AG08395 (cell line): ENCODE data around the gene FOXL2NB.

ENCODE experiments used
- DNase-seq: peaks from one replicate; pipeline ENCODE4 v3.0.0; 2012; ENCODE audit warnings: mixed read lengths, low spot score

Gene FOXL2NB

GRCh38 chr3:138933068-138933668 is 13.8 kb upstream of the FOXL2NB start:
- no peak for DNase-seq

- DNase-seq: no peak
These were observed 12.9 kb upstream of the FOXL2NB start for GRCh38 chr3:138933981-138934691.

- no peak for DNase-seq
These were observed 11.5 kb upstream of the FOXL2NB start for GRCh38 chr3:138935505-138935862.

- DNase-seq: peak; percentile 92
These were observed 10.9 kb upstream of the FOXL2NB start for GRCh38 chr3:138935863-138936740.

GRCh38 chr3:138936741-138937689 is 10.0 kb upstream of the FOXL2NB start:
- DNase-seq: no peak

GRCh38 chr3:138937690-138938055 is 9.3 kb upstream of the FOXL2NB start:
- DNase-seq: no peak

GRCh38 chr3:138938056-138938876 is 8.8 kb upstream of the FOXL2NB start:
- DNase-seq: no peak

GRCh38 chr3:138938877-138939560 is 8.0 kb upstream of the FOXL2NB start:
- no peak for DNase-seq

GRCh38 chr3:138939561-138940241 is 7.3 kb upstream of the FOXL2NB start:
- DNase-seq: no peak

GRCh38 chr3:138940446-138940845 is 6.6 kb upstream of the FOXL2NB start:
- no peak for DNase-seq

GRCh38 chr3:138941259-138941885 is 5.6 kb upstream of the FOXL2NB start:
- peak; percentile 44 for DNase-seq

GRCh38 chr3:138942271-138942670 is 4.7 kb upstream of the FOXL2NB start:
- no peak for DNase-seq

- no peak for DNase-seq
These were observed 4.0 kb upstream of the FOXL2NB start for GRCh38 chr3:138942861-138943623.

- no peak for DNase-seq
These were observed 3.0 kb upstream of the FOXL2NB start for GRCh38 chr3:138943724-138944653.

- no peak for DNase-seq
These were observed 2.4 kb upstream of the FOXL2NB start for GRCh38 chr3:138944654-138944928.

GRCh38 chr3:138944929-138945708 is 1.9 kb upstream of the FOXL2NB start:
- DNase-seq: no peak
